DLD1 (cell line): ENCODE data around the gene ATP6V1G1.

Source experiments
- in situ Hi-C: cut with HindIII; loops from 2 replicates; pipeline ENCODE4 v1.10.0; 2017; ENCODE audit warnings: low sequenced_read_pairs

The ATP6V1G1 gene

GRCh38 chr9:114587345-114588202 lies at the start of gene ATP6V1G1:
Gene ATP6V1G1, plus strand, starts transcription at chr9:114587769. Its CDS starts 70 bp downstream, at chr9:114587839.
- in situ Hi-C loops = loop anchor here (5.0 kb wide), 1 partner anchor 60 kb away; no protein-coding TSS in a partner anchor

GRCh38 chr9:114538241-114538640 lies 49.3 kb upstream of the ATP6V1G1 start:
- in situ Hi-C loops = no loop called here

GRCh38 chr9:114539701-114540380 lies 47.7 kb upstream of the ATP6V1G1 start:
- in situ Hi-C loops = no loop called here

- in situ Hi-C loops = no loop called here
Measured at GRCh38 chr9:114545055-114545454, 42.5 kb upstream of the ATP6V1G1 start.

- in situ Hi-C loops = no loop called here
Measured at GRCh38 chr9:114546851-114547250, 40.7 kb upstream of the ATP6V1G1 start.

- in situ Hi-C loops = no loop called here
Measured at GRCh38 chr9:114549697-114550330, 37.8 kb upstream of the ATP6V1G1 start.

- in situ Hi-C loops = no loop called here
Measured at GRCh38 chr9:114551750-114552685, 35.6 kb upstream of the ATP6V1G1 start.

GRCh38 chr9:114552706-114553105 lies 34.9 kb upstream of the ATP6V1G1 start:
- in situ Hi-C loops = no loop called here

GRCh38 chr9:114553202-114553601 lies 34.4 kb upstream of the ATP6V1G1 start:
- in situ Hi-C loops = no loop called here

GRCh38 chr9:114555696-114556095 lies 31.9 kb upstream of the ATP6V1G1 start:
- in situ Hi-C loops = no loop called here

GRCh38 chr9:114558027-114558675 lies 29.4 kb upstream of the ATP6V1G1 start:
- in situ Hi-C loops = no loop called here

- in situ Hi-C loops = no loop called here
Measured at GRCh38 chr9:114559830-114560513, 27.6 kb upstream of the ATP6V1G1 start.

- in situ Hi-C loops = no loop called here
Measured at GRCh38 chr9:114560956-114561355, 26.6 kb upstream of the ATP6V1G1 start.

- in situ Hi-C loops = no loop called here
Measured at GRCh38 chr9:114561771-114562170, 25.8 kb upstream of the ATP6V1G1 start.

GRCh38 chr9:114565204-114565603 lies 22.4 kb upstream of the ATP6V1G1 start:
- in situ Hi-C loops = no loop called here

- in situ Hi-C loops = no loop called here
Measured at GRCh38 chr9:114570742-114571141, 16.8 kb upstream of the ATP6V1G1 start.

GRCh38 chr9:114571391-114571790 lies 16.2 kb upstream of the ATP6V1G1 start:
- in situ Hi-C loops = no loop called here

- in situ Hi-C loops = no loop called here
Measured at GRCh38 chr9:114572199-114572598, 15.4 kb upstream of the ATP6V1G1 start.

GRCh38 chr9:114574438-114574837 lies 13.1 kb upstream of the ATP6V1G1 start:
- in situ Hi-C loops = no loop called here
